T-cell (primary cell): ENCODE data around the gene GULP1. TPM values are rescaled to one million over a fixed set of nuclear protein-coding genes. Genes with fewer than 3 reads are reported as not detected.
"Not testable (repeated sequence)": the region's sequence is repeated elsewhere in the genome, so short reads cannot be mapped to it uniquely, and the experiment has no call there.

Experiments
- ATAC-seq, 4 experiments: fragments of 200-7000 bp in 3 of 4; fragments of 150-1000 bp in 1 of 4; cut with Tn5 transposase; replicated peaks in 1 of 4; 1 replicate in 3 of 4; 2 replicates in 1 of 4; pipeline ENCODE4 v1.10.0; 2021; ENCODE audit warnings: moderate library complexity in 3 of 4, mild to moderate bottlenecking in 2 of 4, moderate number of reproducible peaks in 1 of 4
- CTCF ChIA-PET, 2 donors: fragments of 300-600 bp; sonication (Branson Sonifier 250); formaldehyde crosslinking; loops; one replicate each; lab custom pipeline; 2022; ENCODE audit warnings: antibody characterized with exemption in 2 of 2; lab: Charles Lee
- POLR2A ChIA-PET, 2 donors: fragments of 300-600 bp; sonication (Branson Sonifier 250); formaldehyde crosslinking; loops; one replicate each; lab custom pipeline; 2022; ENCODE audit warnings: antibody characterized with exemption in 2 of 2; lab: Charles Lee
- DNase-seq, 35 experiments: peaks; one replicate each; pipeline versions ENCODE4 v3.0.0 to v3.0.0-alpha.2; 2013 to 2023
- H3K27ac ChIP-seq: one replicate; pipeline ENCODE4 v1.5.1; 2013; ENCODE audit warnings: low read length
- H3K27me3 ChIP-seq, 2 experiments: replicated peaks in 1 of 2; 1 replicate in 1 of 2; 2 replicates in 1 of 2; pipeline versions ENCODE4 v1.6.1 to v1.7.0; 2013; ENCODE audit warnings: low read length in 1 of 2, mixed read lengths in 1 of 2; ENCODE audit not compliant: control insufficient read depth in 2 of 2, insufficient read depth in 2 of 2; ENCODE audit errors: extremely low read depth in 1 of 2
- H3K36me3 ChIP-seq, 2 donors: 1 replicate in 1 of 2; 2 replicates in 1 of 2; pipeline versions ENCODE4 v1.6.1 to v1.7.0; 2013; ENCODE audit warnings: low read length in 1 of 2; ENCODE audit not compliant: control insufficient read depth in 2 of 2, insufficient read depth in 1 of 2; ENCODE audit errors: extremely low read depth in 1 of 2
- H3K4me1 ChIP-seq, 2 experiments: 1 replicate in 1 of 2; 2 replicates in 1 of 2; pipeline versions ENCODE4 v1.6.1 to v1.7.0; 2013; ENCODE audit warnings: low read length in 2 of 2, mixed read lengths in 1 of 2; ENCODE audit not compliant: insufficient read depth in 2 of 2, control insufficient read depth in 1 of 2; ENCODE audit errors: extremely low read depth in 1 of 2
- H3K4me3 ChIP-seq, 2 donors: 1 replicate in 1 of 2; 2 replicates in 1 of 2; pipeline versions ENCODE4 v1.5.1 to v1.7.0; 2013; ENCODE audit warnings: mild to moderate bottlenecking in 2 of 2, low read length in 1 of 2, moderate library complexity in 1 of 2; ENCODE audit not compliant: control insufficient read depth in 1 of 2; ENCODE audit errors: extremely low read depth in 1 of 2
- H3K9me3 ChIP-seq: 2 replicates; pipeline ENCODE4 v1.7.0; 2013
- H3K27ac Mint-ChIP-seq, 2 donors: one replicate each; pipeline ENCODE4 v1.8.0; 2020 to 2021; ENCODE audit warnings: mild to moderate bottlenecking in 2 of 2, mixed read lengths in 2 of 2
- H3K27me3 Mint-ChIP-seq, 2 donors: one replicate each; pipeline ENCODE4 v1.8.0; 2021 to 2022; ENCODE audit warnings: mixed read lengths in 2 of 2
- H3K36me3 Mint-ChIP-seq: one replicate; pipeline ENCODE4 v1.8.0; 2021; ENCODE audit warnings: mixed read lengths
- H3K4me1 Mint-ChIP-seq, 3 donors: one replicate each; pipeline ENCODE4 v1.8.0; 2020 to 2022; ENCODE audit warnings: mixed read lengths in 3 of 3, mild to moderate bottlenecking in 1 of 3
- H3K4me3 Mint-ChIP-seq, 3 donors: one replicate each; pipeline ENCODE4 v1.8.0; 2020 to 2022; ENCODE audit warnings: mild to moderate bottlenecking in 3 of 3, mixed read lengths in 3 of 3, moderate library complexity in 3 of 3
- H3K9me3 Mint-ChIP-seq, 3 donors: one replicate each; pipeline ENCODE4 v1.8.0; 2020 to 2022; ENCODE audit warnings: mixed read lengths in 3 of 3
- WGBS: methylation state at CpG from one replicate; pipeline ENCODE4 v1.1.5; 2013; ENCODE audit warnings: missing lambda C conversion rate; ENCODE audit not compliant: insufficient coverage; 5-methylcytosine and 5-hydroxymethylcytosine counted together
- total RNA-seq, 35 experiments: library from RNA in 6 of 35; stranded (reverse) in 6 of 35; fragments of 120-200 nt in 1 of 35; gene quantifications; one replicate each; pipeline versions ENCODE4 v1.2.1 to v1.2.4 and lab custom pipeline; 2013 to 2026

Gene GULP1
- total RNA-seq, 5 donors from 2014 or later (not counting 1 experiment from before 2014, with no cell fraction given) = 0.13 to 0.47 (median 0.13) TPM; not detected in 2

DNA sequence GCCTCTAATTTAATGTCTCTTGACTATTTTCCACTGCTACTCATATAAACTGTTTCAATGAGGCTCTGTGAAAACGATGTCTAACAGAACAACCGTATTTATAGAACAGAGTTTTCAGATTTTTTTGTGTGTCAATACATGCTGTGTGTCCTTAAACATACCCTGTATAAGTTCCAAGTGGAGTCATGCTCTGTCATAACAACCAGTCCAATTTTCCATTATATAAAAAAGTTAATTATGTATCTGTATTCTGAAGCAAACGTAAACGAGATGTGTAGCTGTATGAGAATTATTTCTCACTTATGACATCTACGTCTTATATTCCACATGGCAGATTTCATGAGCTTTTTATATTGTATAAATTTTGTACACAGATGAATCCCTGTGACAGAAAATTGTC lies 13.9 kb upstream of the GULP1 start:
- no peaks in the 10 kb centered on the region for H3K4me1 Mint-ChIP-seq
- CTCF ChIA-PET = no interaction called here

DNA sequence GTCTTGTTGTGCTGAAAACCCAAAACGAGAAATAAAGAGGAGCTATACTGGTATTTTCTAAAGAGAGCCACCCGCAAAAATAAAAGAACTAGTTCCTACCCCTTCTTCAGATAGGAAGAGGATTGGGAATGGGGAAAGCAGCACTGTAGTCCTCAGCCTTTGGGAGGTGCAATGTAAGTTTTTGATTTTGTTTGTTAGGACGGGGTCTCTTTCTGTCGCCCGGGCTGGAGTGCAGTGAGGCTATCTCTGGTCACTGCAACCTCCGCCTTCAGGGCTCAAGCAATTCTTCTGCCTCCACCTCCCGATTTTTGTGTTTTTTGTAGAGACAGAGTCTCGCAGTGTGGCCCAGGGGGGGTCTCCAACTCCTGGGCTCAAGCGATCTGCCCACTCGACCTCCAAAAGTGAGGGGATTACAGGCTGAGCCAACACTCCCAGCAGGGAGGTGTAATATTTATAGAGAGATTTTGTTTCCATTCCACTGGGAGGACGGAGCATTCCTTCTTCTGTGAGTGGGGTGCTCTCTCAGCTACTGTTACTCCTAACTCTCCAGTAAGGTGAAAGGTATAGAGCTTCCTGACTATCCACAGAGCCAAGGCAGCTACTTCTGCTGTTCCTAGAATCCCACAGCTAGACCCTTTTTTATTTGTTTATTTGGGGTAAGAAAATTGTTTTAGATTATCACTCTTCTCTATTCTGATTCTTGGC lies 13.1 kb upstream of the GULP1 start:
- ChIA-PET CTCF (no interaction called here), POLR2A (no interaction called here)
- Mint-ChIP-seq H3K4me3 (no peak overlapping the region), H3K36me3 (no peaks in the 10 kb centered on the region), H3K27ac (no peak overlapping the region), H3K4me1 (no peaks in the 10 kb centered on the region), H3K27me3 (no peaks in the 10 kb centered on the region), H3K9me3 (peaks cover 0 to 4% (median 2%) of the 10 kb centered on the region in 3 donors)
- H3K4me3 ChIP-seq = no peak overlapping the region
- 78% methylated on average over 5 of the region's 11 CpGs for WGBS
- no peak for ATAC-seq
- no peaks in the 10 kb centered on the region for H3K36me3 ChIP-seq
- H3K9me3 ChIP-seq = no peaks in the 10 kb centered on the region
- no peak for DNase-seq
- no peaks in the 10 kb centered on the region for H3K27me3 ChIP-seq
- H3K27ac ChIP-seq = no peak overlapping the region
- no peaks in the 10 kb centered on the region for H3K4me1 ChIP-seq

More for the DNA sequence above, 13.9 kb upstream of the GULP1 start:
- POLR2A ChIA-PET = no interaction called here
- Histone ChIP-seq H3K27me3 (no peaks in the 10 kb centered on the region), H3K27ac (no peak overlapping the region), H3K4me3 (no peak overlapping the region), H3K4me1 (no peaks in the 10 kb centered on the region), H3K9me3 (no peaks in the 10 kb centered on the region), H3K36me3 (no peaks in the 10 kb centered on the region)
- no peak for DNase-seq
- no peak for ATAC-seq
- H3K9me3 Mint-ChIP-seq = peaks cover 0 to 1% (median 0%) of the 10 kb centered on the region in 3 donors
- no peaks in the 10 kb centered on the region for H3K36me3 Mint-ChIP-seq
- no peaks in the 10 kb centered on the region for H3K27me3 Mint-ChIP-seq
- no CpG with 5 or more reads among the region's 5 CpGs for WGBS
- H3K27ac Mint-ChIP-seq = no peak overlapping the region
- H3K4me3 Mint-ChIP-seq = no peak overlapping the region

GRCh38 chr2:188279093-188279445 lies 12.6 kb upstream of the GULP1 start:
- WGBS = no CpG with 5 or more reads among the region's 2 CpGs
- POLR2A ChIA-PET = no interaction called here
- no peak overlapping the region for H3K4me3 ChIP-seq

DNA sequence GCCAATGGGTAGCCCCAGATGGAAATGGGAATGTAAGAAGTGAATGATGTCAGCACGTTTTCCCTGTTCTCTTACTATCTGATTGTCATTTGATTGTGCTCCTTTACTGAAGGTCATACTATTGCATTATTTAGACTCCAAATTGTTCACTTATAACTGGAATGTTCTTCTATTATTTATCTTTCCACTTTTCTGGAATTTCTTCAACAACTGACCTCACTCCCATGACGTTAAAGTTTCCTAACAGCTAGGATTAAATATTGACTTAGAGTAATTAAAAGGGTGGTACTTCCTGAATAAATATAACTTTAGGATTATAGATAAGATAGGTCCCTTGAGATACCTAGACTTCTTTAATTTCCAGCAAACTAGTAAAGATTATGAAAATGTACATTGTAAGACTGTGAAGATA lies 10.9 kb upstream of the GULP1 start:
- POLR2A ChIA-PET = no interaction called here

More at GRCh38 chr2:188279093-188279445, 12.6 kb upstream of the GULP1 start:
- Histone ChIP-seq H3K36me3 (no peaks in the 10 kb centered on the region), H3K4me1 (no peaks in the 10 kb centered on the region), H3K27ac (no peak overlapping the region), H3K9me3 (no peaks in the 10 kb centered on the region), H3K27me3 (no peaks in the 10 kb centered on the region)
- CTCF ChIA-PET = no interaction called here
- Mint-ChIP-seq H3K9me3 (peaks cover 0 to 4% (median 2%) of the 10 kb centered on the region in 3 donors), H3K36me3 (no peaks in the 10 kb centered on the region), H3K4me3 (no peak overlapping the region), H3K27ac (no peak overlapping the region), H3K4me1 (no peaks in the 10 kb centered on the region), H3K27me3 (no peaks in the 10 kb centered on the region)
- ATAC-seq (no peak), DNase-seq (no peak)

GRCh38 chr2:188282907-188283306 lies 8.8 kb upstream of the GULP1 start:
- DNase-seq = no peak
- no peak overlapping the region for H3K4me3 Mint-ChIP-seq
- no peak overlapping the region for H3K4me3 ChIP-seq
- H3K4me1 Mint-ChIP-seq = no peaks in the 10 kb centered on the region
- no peaks in the 10 kb centered on the region for H3K4me1 ChIP-seq
- no peaks in the 10 kb centered on the region for H3K36me3 Mint-ChIP-seq
- H3K27ac ChIP-seq = no peak overlapping the region
- H3K27ac Mint-ChIP-seq = no peak overlapping the region
- H3K27me3 ChIP-seq = no peaks in the 10 kb centered on the region
- H3K9me3 Mint-ChIP-seq = peaks cover 2 to 5% (median 4%) of the 10 kb centered on the region in 3 donors
- H3K27me3 Mint-ChIP-seq = peaks cover 0 to 6% of the 10 kb centered on the region in 2 donors
- ChIA-PET POLR2A (no interaction called here), CTCF (no interaction called here)
- H3K36me3 ChIP-seq = no peaks in the 10 kb centered on the region
- ATAC-seq = no peak
- H3K9me3 ChIP-seq = no peaks in the 10 kb centered on the region

More for the DNA sequence above, 10.9 kb upstream of the GULP1 start:
- no peaks in the 10 kb centered on the region for H3K36me3 Mint-ChIP-seq
- H3K27me3 ChIP-seq = no peaks in the 10 kb centered on the region
- H3K4me1 Mint-ChIP-seq = no peaks in the 10 kb centered on the region
- DNase-seq = no peak
- H3K27ac Mint-ChIP-seq = no peak overlapping the region
- H3K9me3 Mint-ChIP-seq = peaks cover 1 to 4% (median 2%) of the 10 kb centered on the region in 3 donors
- CTCF ChIA-PET = no interaction called here
- peaks cover 0 to under 1% of the 10 kb centered on the region in 2 donors for H3K27me3 Mint-ChIP-seq
- no peaks in the 10 kb centered on the region for H3K9me3 ChIP-seq
- H3K4me3 ChIP-seq = no peak overlapping the region
- no peak overlapping the region for H3K4me3 Mint-ChIP-seq
- ATAC-seq = no peak
- WGBS = no CpG with 5 or more reads among the region's 2 CpGs
- no peak overlapping the region for H3K27ac ChIP-seq
- H3K4me1 ChIP-seq = no peaks in the 10 kb centered on the region
- no peaks in the 10 kb centered on the region for H3K36me3 ChIP-seq

DNA sequence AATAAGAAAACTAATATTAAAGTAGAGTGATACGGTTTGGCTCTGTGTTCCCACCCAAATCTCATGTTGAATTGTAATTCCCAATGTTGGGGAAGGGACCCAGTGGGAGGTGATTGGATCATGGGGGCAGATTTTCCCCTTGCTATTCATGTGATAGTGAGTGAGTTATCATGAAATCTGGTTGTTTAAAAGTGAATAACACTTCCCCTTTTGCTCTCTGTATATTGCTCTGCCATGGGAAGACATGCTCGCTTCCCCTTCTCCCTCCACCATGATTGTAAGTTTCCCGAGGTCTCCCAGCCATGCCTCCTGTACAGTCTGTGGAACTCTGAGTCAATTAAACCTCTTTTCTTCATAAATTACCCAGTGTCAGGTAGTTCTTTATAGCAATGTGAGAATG lies 7.4 kb upstream of the GULP1 start:
- not testable (repeated sequence) for H3K27ac ChIP-seq

More for the DNA sequence above, 7.4 kb upstream of the GULP1 start:
- H3K27ac Mint-ChIP-seq, H3K4me1 ChIP-seq, ATAC-seq, H3K36me3 Mint-ChIP-seq, H3K4me3 ChIP-seq, H3K27me3 Mint-ChIP-seq, H3K36me3 ChIP-seq, H3K9me3 Mint-ChIP-seq, H3K4me3 Mint-ChIP-seq, H3K4me1 Mint-ChIP-seq, DNase-seq, H3K27me3 ChIP-seq, H3K9me3 ChIP-seq, POLR2A ChIA-PET, CTCF ChIA-PET: not testable (repeated sequence)
- 67% methylated on average over 1 of the region's 3 CpGs for WGBS
